ENCODE results near the gene RNASET2.
"Not testable (repeated sequence)": the region's sequence is repeated elsewhere in the genome, so short reads cannot be mapped to it uniquely, and the experiment has no call there.

RNASET2 gene

GRCh38 chr6:166916824-166917223, 39.5 kb downstream of the RNASET2 start:
- no peaks in the 10 kb centered on the region for H3K36me3 ChIP-seq (ENCODE audit: insufficient read depth, low read length)
- no peak overlapping the region for H3K4me3 ChIP-seq (ENCODE audit: low read depth in 1 of 2, low read length in 2 of 2)
- no peak overlapping the region for H3K9ac ChIP-seq (ENCODE audit: low read length)
- H3K9me3 ChIP-seq (ENCODE audit: low read length) = no peaks in the 10 kb centered on the region
- no peaks in the 10 kb centered on the region for H3K4me1 ChIP-seq (ENCODE audit: insufficient read depth, low read length)
- H3K27ac ChIP-seq (ENCODE audit: low read depth, low read length) = no peak overlapping the region
- no peaks in the 10 kb centered on the region for H3K27me3 ChIP-seq (ENCODE audit: control insufficient read depth in 1 of 2, insufficient read depth in 2 of 2, low read length in 2 of 2)

- not testable (repeated sequence) for H3K9ac ChIP-seq (ENCODE audit: low read length); H3K4me3 ChIP-seq (ENCODE audit: low read depth in 1 of 2, low read length in 2 of 2); H3K9me3 ChIP-seq (ENCODE audit: low read length); H3K27me3 ChIP-seq (ENCODE audit: control insufficient read depth in 1 of 2, insufficient read depth in 2 of 2, low read length in 2 of 2); H3K4me1 ChIP-seq (ENCODE audit: insufficient read depth, low read length); H3K27ac ChIP-seq (ENCODE audit: low read depth, low read length); H3K36me3 ChIP-seq (ENCODE audit: insufficient read depth, low read length)
Measured at GRCh38 chr6:166915484-166915883, 40.9 kb downstream of the RNASET2 start.

- not testable (repeated sequence) for H3K9ac ChIP-seq (ENCODE audit: low read length); H3K27ac ChIP-seq (ENCODE audit: low read depth, low read length); H3K27me3 ChIP-seq (ENCODE audit: control insufficient read depth in 1 of 2, insufficient read depth in 2 of 2, low read length in 2 of 2); H3K36me3 ChIP-seq (ENCODE audit: insufficient read depth, low read length); H3K4me1 ChIP-seq (ENCODE audit: insufficient read depth, low read length); H3K9me3 ChIP-seq (ENCODE audit: low read length); H3K4me3 ChIP-seq (ENCODE audit: low read depth in 1 of 2, low read length in 2 of 2)
Measured at GRCh38 chr6:166914952-166915351, 41.4 kb downstream of the RNASET2 start.

GRCh38 chr6:166911248-166911677, 45.1 kb downstream of the RNASET2 start:
- Histone ChIP-seq H3K36me3 (ENCODE audit: insufficient read depth, low read length) (no peaks in the 10 kb centered on the region), H3K4me3 (ENCODE audit: low read depth in 1 of 2, low read length in 2 of 2) (no peak overlapping the region), H3K4me1 (ENCODE audit: insufficient read depth, low read length) (no peaks in the 10 kb centered on the region), H3K9me3 (ENCODE audit: low read length) (no peaks in the 10 kb centered on the region), H3K27ac (ENCODE audit: low read depth, low read length) (no peak overlapping the region), H3K9ac (ENCODE audit: low read length) (no peak overlapping the region), H3K27me3 (ENCODE audit: control insufficient read depth in 1 of 2, insufficient read depth in 2 of 2, low read length in 2 of 2) (no peaks in the 10 kb centered on the region)

- Histone ChIP-seq H3K4me3 (ENCODE audit: low read depth in 1 of 2, low read length in 2 of 2) (no peak overlapping the region), H3K9me3 (ENCODE audit: low read length) (no peaks in the 10 kb centered on the region), H3K36me3 (ENCODE audit: insufficient read depth, low read length) (no peaks in the 10 kb centered on the region), H3K4me1 (ENCODE audit: insufficient read depth, low read length) (no peaks in the 10 kb centered on the region), H3K9ac (ENCODE audit: low read length) (no peak overlapping the region), H3K27ac (ENCODE audit: low read depth, low read length) (no peak overlapping the region), H3K27me3 (ENCODE audit: control insufficient read depth in 1 of 2, insufficient read depth in 2 of 2, low read length in 2 of 2) (no peaks in the 10 kb centered on the region)
Measured at GRCh38 chr6:166910601-166911000, 45.7 kb downstream of the RNASET2 start.

- H3K4me3 ChIP-seq (ENCODE audit: low read depth in 1 of 2, low read length in 2 of 2) = no peak overlapping the region
- no peak overlapping the region for H3K27ac ChIP-seq (ENCODE audit: low read depth, low read length)
- H3K4me1 ChIP-seq (ENCODE audit: insufficient read depth, low read length) = no peaks in the 10 kb centered on the region
- H3K36me3 ChIP-seq (ENCODE audit: insufficient read depth, low read length) = no peaks in the 10 kb centered on the region
- no peak overlapping the region for H3K9ac ChIP-seq (ENCODE audit: low read length)
- no peaks in the 10 kb centered on the region for H3K27me3 ChIP-seq (ENCODE audit: control insufficient read depth in 1 of 2, insufficient read depth in 2 of 2, low read length in 2 of 2)
- H3K9me3 ChIP-seq (ENCODE audit: low read length) = no peaks in the 10 kb centered on the region
Measured at GRCh38 chr6:166908811-166909210, 47.5 kb downstream of the RNASET2 start.

GRCh38 chr6:166907871-166908806, 48.2 kb downstream of the RNASET2 start:
- H3K4me1 ChIP-seq (ENCODE audit: insufficient read depth, low read length) = no peaks in the 10 kb centered on the region
- no peak overlapping the region for H3K9ac ChIP-seq (ENCODE audit: low read length)
- H3K27ac ChIP-seq (ENCODE audit: low read depth, low read length) = no peak overlapping the region

GRCh38 chr6:166907373-166907841, 48.9 kb downstream of the RNASET2 start:
- no peaks in the 10 kb centered on the region for H3K27me3 ChIP-seq (ENCODE audit: control insufficient read depth in 1 of 2, insufficient read depth in 2 of 2, low read length in 2 of 2)

More at GRCh38 chr6:166907871-166908806, 48.2 kb downstream of the RNASET2 start:
- no peak overlapping the region for H3K4me3 ChIP-seq (ENCODE audit: low read depth in 1 of 2, low read length in 2 of 2)
- H3K27me3 ChIP-seq (ENCODE audit: control insufficient read depth in 1 of 2, insufficient read depth in 2 of 2, low read length in 2 of 2) = no peaks in the 10 kb centered on the region
- H3K9me3 ChIP-seq (ENCODE audit: low read length) = no peaks in the 10 kb centered on the region
- no peaks in the 10 kb centered on the region for H3K36me3 ChIP-seq (ENCODE audit: insufficient read depth, low read length)

GRCh38 chr6:166906376-166907044, 49.8 kb downstream of the RNASET2 start:
- Histone ChIP-seq H3K27ac (ENCODE audit: low read depth, low read length) (no peak overlapping the region), H3K4me3 (ENCODE audit: low read depth in 1 of 2, low read length in 2 of 2) (no peak overlapping the region), H3K9ac (ENCODE audit: low read length) (no peak overlapping the region), H3K4me1 (ENCODE audit: insufficient read depth, low read length) (no peaks in the 10 kb centered on the region), H3K9me3 (ENCODE audit: low read length) (no peaks in the 10 kb centered on the region), H3K36me3 (ENCODE audit: insufficient read depth, low read length) (no peaks in the 10 kb centered on the region), H3K27me3 (ENCODE audit: control insufficient read depth in 1 of 2, insufficient read depth in 2 of 2, low read length in 2 of 2) (no peaks in the 10 kb centered on the region)

More at GRCh38 chr6:166907373-166907841, 48.9 kb downstream of the RNASET2 start:
- Histone ChIP-seq H3K9me3 (ENCODE audit: low read length) (no peaks in the 10 kb centered on the region), H3K36me3 (ENCODE audit: insufficient read depth, low read length) (no peaks in the 10 kb centered on the region), H3K4me3 (ENCODE audit: low read depth in 1 of 2, low read length in 2 of 2) (no peak overlapping the region), H3K4me1 (ENCODE audit: insufficient read depth, low read length) (no peaks in the 10 kb centered on the region), H3K27ac (ENCODE audit: low read depth, low read length) (no peak overlapping the region), H3K9ac (ENCODE audit: low read length) (no peak overlapping the region)

- H3K36me3 ChIP-seq (ENCODE audit: insufficient read depth, low read length) = no peaks in the 10 kb centered on the region
- no peaks in the 10 kb centered on the region for H3K9me3 ChIP-seq (ENCODE audit: low read length)
- no peak overlapping the region for H3K4me3 ChIP-seq (ENCODE audit: low read depth in 1 of 2, low read length in 2 of 2)
- no peak overlapping the region for H3K27ac ChIP-seq (ENCODE audit: low read depth, low read length)
- H3K9ac ChIP-seq (ENCODE audit: low read length) = no peak overlapping the region
- no peaks in the 10 kb centered on the region for H3K4me1 ChIP-seq (ENCODE audit: insufficient read depth, low read length)
- H3K27me3 ChIP-seq (ENCODE audit: control insufficient read depth in 1 of 2, insufficient read depth in 2 of 2, low read length in 2 of 2) = no peaks in the 10 kb centered on the region
Measured at GRCh38 chr6:166905505-166906134, 50.7 kb downstream of the RNASET2 start.

- H3K9me3 ChIP-seq (ENCODE audit: low read length) = no peaks in the 10 kb centered on the region
- no peaks in the 10 kb centered on the region for H3K36me3 ChIP-seq (ENCODE audit: insufficient read depth, low read length)
- H3K4me3 ChIP-seq (ENCODE audit: low read depth in 1 of 2, low read length in 2 of 2) = no peak overlapping the region
- no peak overlapping the region for H3K27ac ChIP-seq (ENCODE audit: low read depth, low read length)
- no peaks in the 10 kb centered on the region for H3K4me1 ChIP-seq (ENCODE audit: insufficient read depth, low read length)
- no peak overlapping the region for H3K9ac ChIP-seq (ENCODE audit: low read length)
- no peaks in the 10 kb centered on the region for H3K27me3 ChIP-seq (ENCODE audit: control insufficient read depth in 1 of 2, insufficient read depth in 2 of 2, low read length in 2 of 2)
Measured at GRCh38 chr6:166905013-166905412, 51.3 kb downstream of the RNASET2 start.

All from muscle layer of colon (tissue), 2 donors.